HG03196 (cell line): Measurements from ENCODE around the gene COG3.

Source experiments
- ATAC-seq: cut with Tn5 transposase; IDR thresholded peaks from one replicate; pipeline ENCODE4 v1.9.1; 2021; ENCODE audit not compliant: unreplicated experiment

The COG3 gene

GRCh38 chr13:45500492-45501174 is 35.9 kb downstream of the COG3 start:
- no peak for ATAC-seq

- ATAC-seq = no peak
Observed at GRCh38 chr13:45501175-45501526, 36.4 kb downstream of the COG3 start.

- no peak for ATAC-seq
Observed at GRCh38 chr13:45503658-45504057, 38.9 kb downstream of the COG3 start.

GRCh38 chr13:45506811-45507210 is 42.1 kb downstream of the COG3 start:
- no peak for ATAC-seq

GRCh38 chr13:45508776-45509175 is 44.0 kb downstream of the COG3 start:
- ATAC-seq = no peak

- ATAC-seq = no peak
Observed at GRCh38 chr13:45510672-45511071, 45.9 kb downstream of the COG3 start.

DNA sequence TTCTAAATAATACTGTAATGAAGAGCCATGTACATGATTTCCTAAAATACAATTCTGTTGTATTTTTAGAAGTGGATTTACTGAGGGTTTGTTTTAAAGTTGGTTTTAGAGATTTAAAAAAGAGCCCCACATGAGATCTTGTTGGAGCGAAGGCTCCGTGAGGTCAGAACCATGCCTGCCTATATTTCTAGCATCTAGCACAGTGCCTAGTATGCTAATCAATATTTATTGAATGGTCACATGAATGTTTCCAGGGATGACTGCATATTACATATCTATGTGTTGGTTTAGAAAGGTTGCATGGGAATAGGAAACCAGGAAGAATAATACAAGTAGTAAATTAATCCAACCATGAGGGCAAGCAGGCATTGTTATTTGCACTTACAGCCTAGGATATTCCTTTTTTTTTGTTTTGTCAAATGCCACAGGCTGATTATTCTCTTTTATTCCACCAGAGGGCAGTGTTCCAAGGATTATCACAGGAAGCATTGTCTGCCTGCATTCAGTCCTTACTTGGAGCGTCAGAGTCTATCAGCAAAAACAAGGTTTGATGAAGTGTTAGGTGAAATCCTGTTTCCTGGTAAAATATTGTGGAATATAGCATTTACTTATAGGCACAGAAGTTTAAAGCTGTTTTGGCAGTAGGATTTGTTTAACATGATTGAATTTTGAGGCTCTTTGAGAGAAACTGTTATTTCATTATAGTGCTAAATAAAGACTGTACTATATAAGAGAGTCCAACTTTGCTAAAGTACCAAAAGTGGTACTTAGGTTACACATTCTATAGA is 46.8 kb downstream of the COG3 start:
- ATAC-seq = no peak

DNA sequence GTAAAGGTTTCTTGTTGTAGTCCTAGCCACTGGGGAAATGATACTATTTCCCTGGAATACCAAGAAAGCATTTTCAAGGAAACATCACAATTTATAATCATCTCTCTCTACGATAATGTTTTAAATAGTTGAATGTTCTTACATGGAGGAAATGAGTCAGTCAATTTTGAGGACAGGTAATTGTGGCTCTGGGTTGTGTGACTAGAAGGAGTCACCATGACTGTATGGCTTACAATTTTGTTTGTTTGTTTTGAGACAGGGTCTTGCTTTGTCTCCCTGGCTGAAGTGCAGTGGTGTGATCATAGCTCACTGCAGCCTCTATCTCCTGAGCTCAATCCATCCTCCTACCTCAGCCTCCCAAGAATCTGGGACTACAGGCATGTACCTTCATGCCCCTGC is 47.4 kb downstream of the COG3 start:
- no peak for ATAC-seq

GRCh38 chr13:45516757-45517156 is 52.0 kb downstream of the COG3 start:
- ATAC-seq = no peak

DNA sequence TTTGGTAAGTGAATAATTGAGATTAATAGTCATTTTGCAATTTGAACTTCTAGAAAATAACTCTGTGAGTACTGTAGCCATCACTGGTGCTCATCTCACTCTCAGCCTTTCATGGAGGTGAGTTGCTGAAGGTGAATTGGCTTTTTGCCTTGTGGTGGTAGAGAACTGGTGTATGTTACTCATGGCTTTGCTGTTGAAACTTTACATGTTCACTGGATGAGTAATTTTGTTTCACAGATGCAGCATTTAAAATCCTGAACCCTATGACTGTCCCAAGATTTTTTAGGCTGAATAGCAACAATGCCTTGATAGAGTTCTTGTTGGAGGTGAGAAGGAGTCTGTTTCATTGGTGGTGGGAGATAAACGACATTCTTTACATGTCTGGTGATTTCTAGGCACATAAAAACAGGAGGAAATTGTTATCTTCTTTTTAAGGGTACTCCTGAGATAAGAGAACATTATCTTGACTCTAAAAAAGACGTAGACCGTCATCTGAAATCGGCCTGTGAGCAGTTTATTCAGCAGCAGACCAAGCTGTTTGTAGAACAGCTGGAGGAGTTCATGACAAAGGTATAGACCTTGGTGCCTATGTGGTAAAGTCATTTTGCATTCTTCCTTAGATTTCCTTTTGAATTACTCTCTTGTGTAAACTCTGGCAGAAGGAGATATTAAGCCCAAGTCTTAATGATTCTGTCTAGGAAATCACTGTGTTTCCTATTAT is 53.9 kb downstream of the COG3 start:
- no peak for ATAC-seq

DNA sequence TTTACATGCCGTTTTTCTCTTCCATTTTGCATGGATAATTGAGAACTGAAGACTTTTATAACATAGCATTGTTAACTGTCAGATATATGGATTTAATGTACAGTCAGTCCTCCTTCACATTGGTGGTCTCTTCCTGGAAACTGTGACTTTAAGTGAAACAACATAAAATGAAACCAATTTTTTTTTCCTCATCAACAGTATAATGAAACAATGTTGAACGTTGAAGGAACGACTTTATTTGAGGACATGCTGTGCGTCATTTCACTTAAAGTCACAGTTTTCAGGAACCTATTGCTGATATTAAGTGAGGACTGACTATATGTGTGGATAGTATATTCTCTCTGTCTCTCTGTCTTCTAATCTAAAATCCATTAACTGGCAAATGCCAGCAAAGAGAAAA is 54.8 kb downstream of the COG3 start:
- ATAC-seq = no peak

GRCh38 chr13:45521297-45521696 is 56.6 kb downstream of the COG3 start:
- no peak for ATAC-seq

DNA sequence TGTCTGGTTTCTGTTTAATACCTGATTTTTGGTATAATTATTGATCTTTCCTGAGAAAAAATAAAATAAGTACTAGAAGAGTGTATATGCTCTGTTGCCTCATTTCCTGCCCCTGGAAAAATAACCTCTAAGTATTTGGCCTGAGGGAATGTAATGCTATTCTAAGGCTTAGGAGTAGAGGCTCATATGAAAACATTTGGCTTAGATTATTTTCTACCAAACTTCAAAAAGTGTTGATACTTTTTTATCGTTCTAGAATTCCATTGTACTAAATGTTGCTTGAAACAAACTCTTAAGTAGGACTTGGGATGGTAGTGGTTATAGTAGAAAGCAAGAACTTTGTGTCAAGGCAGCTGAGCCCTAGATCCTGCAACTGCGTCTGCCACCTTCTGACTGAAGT is 57.8 kb downstream of the COG3 start:
- no peak for ATAC-seq

DNA sequence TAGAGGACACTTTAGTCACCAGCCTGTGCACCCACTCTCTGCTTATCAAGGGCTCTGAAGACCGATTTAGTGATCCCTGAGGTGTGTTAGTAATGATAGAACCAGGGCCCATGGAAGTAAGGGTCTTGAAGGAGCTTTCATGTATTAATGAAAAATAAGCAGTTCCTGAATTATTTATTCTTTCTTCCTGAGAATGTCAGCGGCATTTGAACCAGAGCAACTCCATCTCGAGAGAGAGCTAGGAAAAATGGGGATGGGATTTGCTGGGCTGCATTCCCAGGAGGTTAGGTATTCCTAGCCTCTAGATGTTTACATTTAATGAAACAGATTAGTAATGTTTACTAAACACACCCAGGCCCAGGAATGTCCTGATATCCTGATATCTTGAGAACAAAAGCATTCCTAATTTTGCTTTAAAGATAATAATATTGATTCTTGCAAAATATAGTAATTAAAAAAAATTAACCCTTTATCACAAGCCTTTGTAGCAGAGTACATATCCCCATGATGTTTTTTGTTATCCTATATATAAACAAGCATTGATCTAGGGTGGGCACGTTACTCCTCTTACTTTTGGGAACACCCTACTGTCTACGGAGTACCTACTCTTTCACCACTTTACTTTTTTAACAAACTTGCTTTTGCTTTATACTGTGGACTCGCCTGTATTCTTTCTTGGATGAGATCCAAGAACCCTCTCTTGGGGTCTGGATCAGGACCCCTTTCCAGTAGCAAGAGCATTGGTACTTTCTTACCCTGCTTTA is 63.1 kb downstream of the COG3 start:
- no peak for ATAC-seq

- no peak for ATAC-seq
Observed at GRCh38 chr13:45529758-45530157, 65.0 kb downstream of the COG3 start.

- no peak for ATAC-seq
Observed at GRCh38 chr13:45534604-45535003, 69.9 kb downstream of the COG3 start.

DNA sequence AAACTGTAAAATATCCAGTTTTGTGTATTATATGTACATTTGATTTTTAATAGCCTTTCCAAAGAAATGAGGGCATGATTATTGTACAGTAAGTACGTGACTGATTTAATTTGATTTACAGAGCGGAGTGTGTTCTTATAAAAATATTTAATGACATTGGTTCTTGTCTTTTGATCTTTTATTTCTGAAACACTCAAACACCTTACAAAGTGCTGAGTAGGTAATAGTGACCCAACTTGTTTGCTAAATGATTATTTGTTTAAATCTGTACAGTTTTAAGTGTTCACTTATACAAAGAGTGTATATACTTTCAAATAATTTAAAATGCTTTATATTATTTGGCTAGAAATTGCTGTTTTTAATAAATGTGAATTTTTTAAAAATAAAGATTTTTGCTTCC is 71.5 kb downstream of the COG3 start:
- ATAC-seq = no peak

DNA sequence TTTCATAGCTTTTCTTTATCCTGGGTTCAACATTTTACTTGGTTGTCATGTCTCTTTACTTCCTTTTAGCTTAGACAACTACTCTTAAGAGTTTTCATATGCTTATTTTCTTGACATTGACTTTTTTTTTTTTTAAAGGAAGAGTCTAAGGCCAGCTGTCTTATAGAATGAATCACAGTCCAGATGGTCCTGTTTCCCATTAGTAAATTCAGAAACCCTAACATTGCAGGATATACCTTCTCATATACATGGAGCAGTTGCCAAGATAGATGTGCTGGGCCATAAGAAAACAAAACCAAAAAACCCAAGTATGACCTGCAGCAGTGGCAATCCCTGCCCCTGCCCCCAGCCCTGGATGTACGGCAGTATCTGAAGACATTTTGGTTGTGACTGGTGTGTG is 72.8 kb downstream of the COG3 start:
- ATAC-seq = no peak

DNA sequence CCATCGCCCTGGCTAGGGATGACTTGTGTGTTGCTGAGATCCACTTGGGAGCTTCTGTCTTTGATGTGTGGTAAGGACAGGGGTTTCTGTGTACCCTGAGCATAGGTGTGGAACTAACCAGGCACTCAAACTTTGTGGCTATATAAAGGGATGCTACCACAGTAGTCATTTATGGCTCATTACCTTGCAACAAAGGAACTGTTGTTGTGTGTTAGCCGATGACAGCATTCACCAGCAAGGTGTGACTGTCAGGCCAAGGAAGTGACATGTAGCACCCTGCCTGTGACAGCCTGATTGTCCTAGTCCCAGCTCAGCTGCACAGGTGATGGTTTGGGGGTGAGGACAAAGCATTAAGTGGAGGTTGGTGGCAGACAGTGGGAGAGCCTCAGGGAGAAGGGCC is 73.6 kb downstream of the COG3 start:
- ATAC-seq = no peak

DNA sequence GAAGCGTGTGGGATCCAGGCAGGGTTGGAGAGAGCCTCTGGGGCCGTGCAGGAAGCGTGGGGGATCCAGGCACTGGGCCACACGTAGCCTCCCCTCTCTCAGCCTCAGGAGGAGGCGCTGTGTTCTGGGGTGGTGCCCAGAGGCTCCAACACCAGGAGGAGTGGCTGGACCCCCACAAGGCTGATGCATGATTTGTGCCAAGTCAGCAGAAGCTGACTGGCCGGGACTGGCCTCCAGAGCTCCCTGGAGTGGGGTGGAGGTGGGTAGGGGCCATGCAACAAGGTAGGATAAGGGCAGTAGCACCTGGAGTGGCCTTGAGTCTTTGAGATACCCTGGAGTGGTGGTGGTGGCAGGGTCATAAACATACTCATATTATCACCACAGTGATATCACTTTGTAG is 75.5 kb downstream of the COG3 start:
- ATAC-seq = no peak

- no peak for ATAC-seq
Observed at GRCh38 chr13:45540864-45541263, 76.1 kb downstream of the COG3 start.
